A549 (cell line): ENCODE results near the gene SLC9A4. TPM values are rescaled to one million over a fixed set of nuclear protein-coding genes. Genes with fewer than 3 reads are reported as not detected.

Experiments used
- ATAC-seq, 2 experiments: fragments of 200-7000 bp in 1 of 2; fragments of >200 bp in 1 of 2; cut with Nextera tagmentation in 1 of 2; cut with Tn5 transposase in 1 of 2; 3 replicates each; pipeline versions ENCODE4 v1.8.0 to v1.9.1; 2018 to 2020; ENCODE audit warnings: mild to moderate bottlenecking in 1 of 2, moderate library complexity in 1 of 2
- CTCF ChIA-PET: fragments of 300-600 bp; sonication (Branson Sonifier 250); formaldehyde crosslinking; extraction: SDS; loops from one replicate; lab custom pipeline; 2021; ENCODE audit warnings: antibody characterized with exemption, inconsistent platforms; lab: Yijun Ruan, JAX
- POLR2A ChIA-PET: fragments of 350-600 bp; formaldehyde crosslinking; extraction: SDS; loops from one replicate; lab custom pipeline; 2021; ENCODE audit warnings: antibody characterized with exemption, inconsistent platforms; lab: Yijun Ruan, JAX
- DNase-seq, 2 experiments: peaks; one replicate each; pipeline versions ENCODE4 v3.0.0 to v3.0.0-alpha.2; 2011 to 2016; ENCODE audit warnings: low read depth in 1 of 2, low spot score in 1 of 2
- FAIRE-seq: peaks from 2 replicates; lab custom pipeline; 2011; peaks lifted over from hg19 to GRCh38; lab: Jason Lieb, UNC
- H3K27ac ChIP-seq, 2 experiments: fragments of >200 bp; sonication (Bioruptor Twin); formaldehyde crosslinking; 3 replicates each; pipeline ENCODE4 v1.5.1; 2016 to 2017
- H3K4me1 ChIP-seq: fragments of >200 bp; sonication (Bioruptor Twin); formaldehyde crosslinking; 3 replicates; pipeline ENCODE4 v1.6.1; 2016
- H3K4me2 ChIP-seq: fragments of >200 bp; sonication (Bioruptor Twin); formaldehyde crosslinking; 3 replicates; pipeline ENCODE4 v1.6.1; 2016
- H3K4me3 ChIP-seq: fragments of >200 bp; sonication (Bioruptor Twin); formaldehyde crosslinking; 3 replicates; pipeline ENCODE4 v1.5.1; 2016
- H3K9me3 ChIP-seq: fragments of >200 bp; sonication (Bioruptor Twin); formaldehyde crosslinking; 3 replicates; pipeline ENCODE4 v1.6.1; 2016
- BCL3 ChIP-seq: fragments of >200 bp; sonication (Bioruptor Twin); formaldehyde crosslinking; IDR thresholded peaks from 3 replicates; pipeline ENCODE4 v1.6.1; 2016
- BHLHE40 ChIP-seq: IDR thresholded peaks from 2 replicates; pipeline ENCODE4 v1.6.1; 2012; ENCODE audit warnings: low read depth, low read length, inconsistent platforms
- CEBPB ChIP-seq, 2 experiments: fragments of >200 bp in 1 of 2; sonication (Bioruptor Twin) in 1 of 2; formaldehyde crosslinking in 1 of 2; IDR thresholded peaks; 2 replicates each; pipeline ENCODE4 v1.6.1; 2012 to 2016
- CHD2 ChIP-seq: fragments of 150-350 bp; IDR thresholded peaks from 2 replicates; pipeline ENCODE4 v1.6.1; 2014; ENCODE audit warnings: low read length; ENCODE audit not compliant: partially characterized antibody
- CHD4 ChIP-seq: fragments of 200-600 bp; sonication (generic); IDR thresholded peaks from 2 replicates; pipeline ENCODE4 v1.6.1; 2016; ENCODE audit warnings: antibody characterized with exemption, mild to moderate bottlenecking, borderline replicate concordance
- EHF ChIP-seq: fragments of 250-450 bp; sonication (Bioruptor Pico); IDR thresholded peaks from 2 replicates; pipeline ENCODE4 v1.5.0; 2020; ENCODE audit warnings: mild to moderate bottlenecking
- EHMT2 ChIP-seq: fragments of 200-600 bp; sonication (generic); IDR thresholded peaks from 2 replicates; pipeline ENCODE4 v1.6.1; 2016; ENCODE audit warnings: antibody characterized with exemption, low read depth, mild to moderate bottlenecking, moderate library complexity
- EP300 ChIP-seq, 2 experiments: fragments of >200 bp; sonication (Bioruptor Twin); formaldehyde crosslinking; IDR thresholded peaks; 2 replicates in 1 of 2; 3 replicates in 1 of 2; pipeline ENCODE4 v1.6.1; 2016 to 2017
- ESRRA ChIP-seq: fragments of 150-350 bp; IDR thresholded peaks from 2 replicates; pipeline ENCODE4 v1.6.1; 2014; ENCODE audit warnings: mild to moderate bottlenecking, low read length, borderline replicate concordance
- HES2 ChIP-seq: fragments of >200 bp; sonication (Bioruptor Twin); formaldehyde crosslinking; IDR thresholded peaks from 2 replicates; pipeline ENCODE4 v1.6.1; 2016
- HMGXB4 ChIP-seq: fragments of 250-450 bp; sonication (Bioruptor Pico); IDR thresholded peaks from 2 replicates; pipeline ENCODE4 v1.5.0; 2021; ENCODE audit warnings: mild to moderate bottlenecking, moderate library complexity, borderline replicate concordance
- JUN ChIP-seq, 2 experiments: fragments of >200 bp; sonication (Bioruptor Twin); formaldehyde crosslinking; IDR thresholded peaks; 2 replicates in 1 of 2; 3 replicates in 1 of 2; pipeline ENCODE4 v1.6.1; 2016 to 2017
- JUNB ChIP-seq: fragments of >200 bp; sonication (Bioruptor Twin); formaldehyde crosslinking; IDR thresholded peaks from 2 replicates; pipeline ENCODE4 v1.6.1; 2016
- KDM5A ChIP-seq: fragments of 200-600 bp; sonication (generic); IDR thresholded peaks from 2 replicates; pipeline ENCODE4 v1.6.1; 2016; ENCODE audit warnings: antibody characterized with exemption, mild to moderate bottlenecking
- NFE2L2 ChIP-seq: fragments of 150-350 bp; conservative IDR thresholded peaks from 2 replicates; pipeline ENCODE4 v1.6.1; 2014; ENCODE audit warnings: low read length
- RARB ChIP-seq: fragments of 250-450 bp; sonication (Bioruptor Pico); IDR thresholded peaks from 2 replicates; pipeline ENCODE4 v1.8.0; 2021; ENCODE audit warnings: mild to moderate bottlenecking, moderate library complexity
- RNF2 ChIP-seq: fragments of 200-600 bp; sonication (generic); IDR thresholded peaks from 2 replicates; pipeline ENCODE4 v1.6.1; 2016; ENCODE audit warnings: low read depth, mild to moderate bottlenecking, antibody characterized with exemption, moderate library complexity, borderline replicate concordance
- SREBF2 ChIP-seq: fragments of 450-650 bp; IDR thresholded peaks from 2 replicates; pipeline ENCODE4 v1.6.1; 2014; ENCODE audit warnings: mild to moderate bottlenecking, moderate library complexity
- TFCP2L1 ChIP-seq: fragments of 250-450 bp; sonication (Bioruptor Pico); IDR thresholded peaks from 2 replicates; pipeline ENCODE4 v1.5.0; 2021; ENCODE audit warnings: mild to moderate bottlenecking
- TP53 ChIP-seq: fragments of 250-450 bp; sonication (Bioruptor Pico); IDR thresholded peaks from 2 replicates; pipeline ENCODE4 v1.5.0; 2021; ENCODE audit warnings: mild to moderate bottlenecking, moderate library complexity
- ZNF302 ChIP-seq: fragments of 250-450 bp; sonication (Bioruptor Pico); IDR thresholded peaks from 2 replicates; pipeline ENCODE4 v1.9.0; 2021; ENCODE audit warnings: inconsistent platforms, mild to moderate bottlenecking, moderate library complexity
- ZSCAN20 ChIP-seq: fragments of 250-450 bp; sonication (Bioruptor Pico); IDR thresholded peaks from 2 replicates; pipeline ENCODE4 v1.8.0; 2022; ENCODE audit warnings: mild to moderate bottlenecking, moderate library complexity
- WGBS: methylation state at CpG from one replicate; pipeline ENCODE4 v1.1.6; 2017; ENCODE audit errors: missing lambda C conversion rate; 5-methylcytosine and 5-hydroxymethylcytosine counted together
- polyA plus RNA-seq, 4 experiments: library from polyadenylated mRNA; depleted of rRNA in 3 of 4; stranded (reverse); fragments of >200 nt; fragmentation: RNase III in 1 of 4; extraction: RNeasy Plus Mini Kit Qiagen cat#74134 plus additional on column Dnase treatment in 1 of 4; gene quantifications; 2 replicates in 3 of 4; 3 replicates in 1 of 4; pipeline ENCODE4 v1.2.3, GENCODE V29; 2011 to 2017

Gene SLC9A4
- polyA plus RNA-seq, 2 of the 4 experiments (the other 2 are of a cell fraction), result not detected

- DNase-seq, result no peak
- Histone ChIP-seq H3K27ac (no peak overlapping the region), H3K4me2 (no peak overlapping the region), H3K9me3 (peaks cover 9% of the 10 kb centered on the region; the same call in 1 of the 3 replicates), H3K4me1 (no peaks in the 10 kb centered on the region), H3K4me3 (no peak overlapping the region)
- no peak for FAIRE-seq
- 0% methylated on average over 1 of the region's 1 CpG for WGBS
- CTCF ChIA-PET, result interaction anchor here (1.3 to 5.2 kb wide), 2 partner anchors 9 to 132 kb away, joined by 3 to 34 read pairs; no protein-coding TSS in a partner anchor
- no peak for ATAC-seq
- no peak for TF ChIP-seq EHF (CRISPR knock-in tag)
- TF ChIP-seq JUNB, result no peak
- no peak for TF ChIP-seq TP53 (CRISPR knock-in tag)
- no peak for TF ChIP-seq NFE2L2
- TF ChIP-seq, all 56 proteins: peak for 0
- POLR2A ChIA-PET, result no interaction called here
Measured at GRCh38 chr2:102470168-102470567, 2.9 kb upstream of the SLC9A4 start.

DNA sequence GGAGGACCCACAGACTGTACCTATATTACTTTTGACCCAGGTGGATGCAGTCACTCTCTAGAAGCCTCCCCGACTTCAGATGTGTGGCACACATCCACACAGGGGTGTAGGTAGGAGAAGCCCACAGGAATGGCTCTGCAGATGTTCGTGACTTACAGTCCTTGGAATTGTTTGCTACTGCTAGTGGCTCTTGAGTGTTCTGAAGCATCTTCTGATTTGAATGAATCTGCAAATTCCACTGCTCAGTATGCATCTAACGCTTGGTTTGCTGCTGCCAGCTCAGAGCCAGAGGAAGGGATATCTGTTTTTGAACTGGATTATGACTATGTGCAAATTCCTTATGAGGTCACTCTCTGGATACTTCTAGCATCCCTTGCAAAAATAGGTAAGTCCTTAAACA lies 605 bp downstream of the SLC9A4 start:
- CTCF ChIA-PET, result interaction anchor here (0.6 to 6.7 kb wide), 39 partner anchors 10 to 637 kb away, joined by 3 to 95 read pairs (median 6); a partner anchor contains a TSS
- WGBS, result 59% methylated on average over 3 of the region's 3 CpGs
- TF ChIP-seq JUN (IDR thresholded peaks at IDR 0.05), result no peak
- no peak for TF ChIP-seq RNF2
- TF ChIP-seq RARB (CRISPR knock-in tag), result no peak
- TF ChIP-seq HMGXB4 (CRISPR knock-in tag), result no peak
- no peak for TF ChIP-seq BCL3
- no peak for TF ChIP-seq NFE2L2
- no peak for TF ChIP-seq EP300 (IDR thresholded peaks at IDR 0.05)
- no peak for TF ChIP-seq CEBPB (IDR thresholded peaks at IDR 0.05)
- no peak for TF ChIP-seq ESRRA
- no peak for TF ChIP-seq TFCP2L1 (CRISPR knock-in tag)
- TF ChIP-seq SREBF2, result no peak
- TF ChIP-seq EHF (CRISPR knock-in tag), result no peak

GRCh38 chr2:102474785-102475184 lies 1.8 kb downstream of the SLC9A4 start:
- CTCF ChIA-PET, result interaction anchor here (0.7 to 6.7 kb wide), 7 partner anchors 10 to 230 kb away, joined by 3 to 95 read pairs (median 34); no protein-coding TSS in a partner anchor
- FAIRE-seq (no peak), DNase-seq (no peak), ATAC-seq (no peak)
- Histone ChIP-seq H3K4me3 (no peak overlapping the region), H3K4me2 (no peak overlapping the region), H3K9me3 (peaks cover 5% of the 10 kb centered on the region; the same call in 1 of the 3 replicates), H3K27ac (no peak overlapping the region), H3K4me1 (no peaks in the 10 kb centered on the region)
- no peak for TF ChIP-seq HES2
- TF ChIP-seq ZSCAN20 (CRISPR knock-in tag), result no peak
- no peak for TF ChIP-seq RARB (CRISPR knock-in tag)
- no peak for TF ChIP-seq CEBPB (IDR thresholded peaks at IDR 0.05)
- no peak for TF ChIP-seq TP53 (CRISPR knock-in tag)
- no peak for TF ChIP-seq CHD4
- TF ChIP-seq ZNF302 (CRISPR knock-in tag), result no peak
- TF ChIP-seq ESRRA, result no peak
- TF ChIP-seq CHD2, result no peak
- TF ChIP-seq BHLHE40, result no peak
- TF ChIP-seq TFCP2L1 (CRISPR knock-in tag), result no peak
- no peak for TF ChIP-seq KDM5A
- TF ChIP-seq EHMT2, result no peak
- no peak for TF ChIP-seq JUNB
- POLR2A ChIA-PET, result no interaction called here

More for the DNA sequence above, 605 bp downstream of the SLC9A4 start:
- peaks cover 9% of the 10 kb centered on the region; the same call in 1 of the 3 replicates for H3K9me3 ChIP-seq
- no peak for DNase-seq
- H3K4me3 ChIP-seq, result no peak overlapping the region
- ATAC-seq, result no peak; a peak in 1 of 6 replicates
- no peak overlapping the region for H3K27ac ChIP-seq
- H3K4me1 ChIP-seq, result no peaks in the 10 kb centered on the region
- no peak for FAIRE-seq
- no peak overlapping the region for H3K4me2 ChIP-seq
- POLR2A ChIA-PET, result interaction anchor here (1.0 kb wide), 1 partner anchor 142 kb away, joined by 3 read pairs; no protein-coding TSS in a partner anchor
